Right renal pelvis (tissue), 4 donors: Measurements from ENCODE around the gene HS6ST3. TPM values are rescaled to one million over a fixed set of nuclear protein-coding genes. Genes with fewer than 3 reads are reported as not detected.
A peak's percentile ranks its signal among the peaks of the same experiment; 100 is the strongest.

Experiments used
- DNase-seq, 4 donors: peaks; one replicate each; pipeline ENCODE4 v3.0.0-alpha.2; 2013; ENCODE audit warnings: low read depth in 4 of 4, low spot score in 3 of 4, missing footprints in 1 of 4
- polyA plus RNA-seq, 4 donors: library from polyadenylated mRNA; unstranded; fragments of 120-200 nt; gene quantifications; one replicate each; pipeline ENCODE4 v1.2.1, GENCODE V29; 2013; ENCODE audit not compliant: insufficient read length in 4 of 4

The HS6ST3 gene
- polyA plus RNA-seq, 4 donors, result 2.9 to 4.4 (median 3.8) TPM

DNA sequence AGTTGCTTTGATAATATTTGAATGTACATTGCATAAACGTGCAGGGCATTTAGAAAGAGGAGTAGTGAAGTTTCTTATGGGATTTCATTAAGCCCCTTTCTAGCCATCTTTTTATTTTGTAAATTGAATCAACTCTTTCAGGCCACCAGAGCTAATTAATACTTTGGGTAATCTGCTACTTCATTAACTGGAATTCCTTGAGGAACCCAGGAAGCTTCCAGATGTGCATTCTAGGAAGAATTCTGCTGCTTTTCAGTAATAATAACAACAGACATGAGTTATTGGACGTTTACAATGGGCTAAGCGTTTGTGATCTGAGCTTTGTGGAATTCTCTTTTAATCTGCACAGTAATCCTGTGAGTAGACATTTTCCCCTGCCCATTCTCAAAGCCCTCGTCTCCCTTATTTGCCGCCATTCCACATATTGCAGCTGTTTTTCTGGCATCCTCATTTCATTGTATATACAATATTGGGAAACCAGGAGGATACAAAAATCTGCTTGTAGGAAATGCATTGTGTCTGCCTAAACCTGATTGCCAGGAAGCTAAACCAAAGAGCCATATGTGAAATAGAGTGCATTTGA, 103.9 kb downstream of the HS6ST3 start:
- no peak for DNase-seq

DNA sequence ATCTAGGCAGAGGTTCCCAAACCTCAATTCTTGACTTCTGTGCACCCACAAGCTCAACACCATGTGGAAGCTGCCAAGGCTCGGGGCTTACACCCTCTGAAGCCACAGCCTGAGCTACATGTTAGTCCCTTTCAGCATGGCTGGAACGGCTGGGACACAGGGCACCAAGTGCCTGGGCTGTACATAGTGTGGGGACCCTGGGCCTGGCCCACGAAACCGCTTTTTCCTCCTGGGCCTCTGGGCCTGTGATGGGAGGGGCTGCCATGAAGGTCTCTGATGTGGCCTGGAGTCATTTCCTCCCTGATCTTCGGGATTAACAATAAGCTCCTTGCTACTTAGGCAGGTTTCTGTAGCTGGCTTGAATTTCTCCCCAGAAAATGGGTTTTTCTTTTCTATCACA, 108.1 kb downstream of the HS6ST3 start:
- no peak for DNase-seq

DNA sequence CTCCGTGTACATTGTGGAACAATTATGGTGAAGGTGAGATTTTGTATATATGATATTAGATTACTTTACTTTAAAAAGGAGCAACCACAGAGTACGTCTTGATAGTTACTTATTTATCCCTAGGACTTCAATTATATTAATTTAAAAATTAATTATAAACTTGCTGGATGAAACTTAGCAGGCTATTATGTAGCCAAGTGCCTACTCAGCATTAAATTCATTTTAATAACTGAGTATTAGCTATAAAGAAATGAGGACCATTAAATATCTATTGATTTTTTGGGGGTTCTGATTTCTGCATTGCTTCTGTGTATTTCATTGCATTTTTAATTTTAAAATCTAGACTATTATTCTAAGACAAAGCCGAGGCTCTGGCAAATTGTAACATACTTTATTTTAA, 109.4 kb downstream of the HS6ST3 start:
- DNase-seq, result no peak

DNA sequence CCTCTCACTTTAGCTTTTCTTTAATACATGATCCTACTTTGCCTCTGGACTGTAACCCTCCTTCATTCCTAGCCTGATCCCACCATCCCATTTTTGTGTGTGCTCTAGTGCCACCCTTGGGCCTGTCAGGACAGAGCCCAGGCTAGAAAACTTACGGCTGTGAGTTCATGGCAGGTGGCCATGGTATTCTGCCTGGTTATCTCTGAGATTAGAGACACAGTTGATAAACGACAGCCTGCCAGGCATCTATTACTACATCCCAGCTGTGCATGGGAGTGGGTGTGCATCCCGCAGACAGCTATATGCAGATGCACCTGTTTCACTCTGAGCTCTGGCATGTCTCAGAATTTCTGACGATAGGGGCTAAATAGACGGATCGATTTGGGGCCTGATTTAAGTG, 110.9 kb downstream of the HS6ST3 start:
- no peak for DNase-seq

DNA sequence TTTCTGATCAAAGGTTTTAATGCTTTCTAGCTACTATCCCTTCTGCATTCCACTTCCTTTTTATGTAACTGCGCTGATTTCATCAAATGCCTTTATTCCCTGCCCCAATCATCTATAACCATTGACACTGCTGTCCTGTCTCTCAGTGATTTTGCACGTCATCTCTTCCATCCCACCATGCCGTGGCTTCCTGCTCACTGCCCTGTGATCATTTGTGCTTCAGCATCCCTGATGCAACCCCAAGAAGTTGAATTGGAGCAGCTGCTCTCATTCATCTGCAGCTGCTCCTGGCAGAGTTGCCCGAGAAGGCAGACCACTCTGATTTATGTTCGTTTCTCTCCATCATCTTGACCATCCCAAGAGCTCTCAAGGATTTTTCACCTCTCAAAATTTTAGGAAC, 112.4 kb downstream of the HS6ST3 start:
- DNase-seq, result no peak

DNA sequence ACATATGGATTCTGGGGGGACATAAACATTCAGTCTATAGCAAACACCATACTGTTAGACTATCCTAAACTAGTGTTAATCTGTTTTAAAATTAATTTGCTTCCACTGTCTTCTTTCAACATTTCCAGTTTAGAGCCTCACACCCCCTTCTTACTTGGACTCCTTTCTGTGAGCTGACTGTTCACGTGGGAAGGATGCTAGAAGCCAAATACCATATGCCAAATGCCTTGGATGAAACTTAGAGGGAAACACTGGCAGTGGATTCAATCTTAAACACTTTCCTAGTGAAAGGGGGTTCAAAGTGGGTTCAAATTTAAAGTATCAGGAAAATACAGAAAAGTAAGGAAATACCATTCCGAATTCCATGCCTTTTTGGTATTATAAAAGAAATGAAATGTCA, 113.6 kb downstream of the HS6ST3 start:
- DNase-seq, result no peak

DNA sequence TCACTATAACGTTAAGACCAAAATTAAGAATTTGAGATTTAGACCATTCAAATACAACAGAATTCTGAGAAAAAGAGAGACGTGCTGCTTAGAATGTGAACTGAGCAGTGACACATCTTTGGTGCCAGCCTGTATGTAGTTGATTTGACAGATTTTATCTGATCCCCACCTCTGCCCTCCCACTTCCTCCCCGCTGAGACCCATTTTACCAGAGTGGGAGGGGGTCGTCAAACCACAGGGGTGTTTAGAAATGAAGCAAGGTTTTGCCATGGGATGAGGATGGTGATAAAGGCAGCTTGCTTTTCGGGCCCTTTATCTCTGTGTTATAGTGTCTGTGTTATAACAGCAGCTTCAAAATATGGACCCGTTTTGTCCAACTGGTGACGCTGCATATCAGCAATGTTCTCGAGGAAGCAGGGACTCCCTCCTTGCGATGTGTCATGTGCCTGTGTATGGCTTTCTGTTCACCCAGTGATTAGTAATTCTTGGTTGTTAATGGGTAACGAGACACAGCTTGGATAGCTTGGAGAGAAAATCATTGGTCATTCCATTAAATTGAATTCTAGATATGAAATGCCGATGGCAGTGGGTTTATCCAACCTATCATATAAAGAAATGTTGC, 125.0 kb downstream of the HS6ST3 start:
- DNase-seq, result no peak

DNA sequence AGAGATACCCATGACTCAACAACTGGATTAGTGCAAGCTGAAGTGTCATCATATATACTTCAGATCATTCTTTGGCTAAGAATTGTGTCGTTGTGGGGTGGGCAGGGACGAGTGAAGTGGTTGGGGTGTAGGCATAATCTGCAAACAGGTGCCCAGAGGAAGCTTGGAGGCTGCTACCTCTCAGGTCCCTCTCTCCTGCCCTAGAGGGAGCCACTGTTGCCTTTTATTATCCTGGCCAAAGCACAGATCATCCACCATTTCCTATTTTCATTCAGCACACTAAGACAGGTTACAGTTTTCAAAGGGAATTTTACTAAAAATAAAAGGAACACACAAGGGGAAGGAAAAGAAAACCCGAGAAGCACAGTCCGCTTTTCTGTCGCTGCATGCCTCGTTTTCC, 126.6 kb downstream of the HS6ST3 start:
- no peak for DNase-seq

DNA sequence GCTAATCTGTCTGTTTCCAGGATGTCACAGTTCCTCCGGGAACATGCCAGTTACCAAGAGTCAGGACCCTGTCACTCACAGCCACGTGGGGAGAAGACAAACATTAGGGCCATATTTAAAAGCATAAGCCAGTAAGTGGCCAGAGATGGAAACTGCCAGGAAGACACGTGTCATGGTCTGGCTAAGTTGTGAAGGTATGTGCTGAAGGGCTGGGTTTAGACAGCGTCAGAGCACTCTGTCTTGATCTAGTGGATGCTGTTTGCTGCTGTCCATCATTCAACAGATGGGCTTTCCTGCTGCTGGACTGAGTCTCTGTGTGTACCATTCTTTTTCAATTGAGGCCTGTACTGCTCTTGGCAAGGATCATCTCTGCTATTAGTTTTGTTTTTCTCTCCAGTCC, 128.6 kb downstream of the HS6ST3 start:
- DNase-seq, result no peak

DNA sequence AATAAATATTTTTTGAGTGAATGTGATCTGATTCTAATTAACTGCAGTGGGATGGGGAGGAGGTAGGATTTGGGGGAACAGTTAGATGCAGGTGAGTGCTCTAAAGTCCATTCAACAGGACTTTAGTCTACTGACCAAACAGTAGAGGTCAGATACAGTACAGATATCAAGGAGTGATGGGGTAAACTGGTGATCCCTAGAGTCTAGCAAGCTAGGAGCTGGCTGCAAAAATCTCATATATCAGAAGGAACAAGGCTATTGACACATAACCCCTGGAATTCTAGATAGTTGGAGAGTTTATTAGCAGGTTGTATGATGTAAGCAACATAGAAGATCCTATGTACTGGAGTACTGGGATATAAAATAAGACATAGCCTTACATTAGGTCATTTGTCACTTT, 131.6 kb downstream of the HS6ST3 start:
- DNase-seq, result no peak

DNA sequence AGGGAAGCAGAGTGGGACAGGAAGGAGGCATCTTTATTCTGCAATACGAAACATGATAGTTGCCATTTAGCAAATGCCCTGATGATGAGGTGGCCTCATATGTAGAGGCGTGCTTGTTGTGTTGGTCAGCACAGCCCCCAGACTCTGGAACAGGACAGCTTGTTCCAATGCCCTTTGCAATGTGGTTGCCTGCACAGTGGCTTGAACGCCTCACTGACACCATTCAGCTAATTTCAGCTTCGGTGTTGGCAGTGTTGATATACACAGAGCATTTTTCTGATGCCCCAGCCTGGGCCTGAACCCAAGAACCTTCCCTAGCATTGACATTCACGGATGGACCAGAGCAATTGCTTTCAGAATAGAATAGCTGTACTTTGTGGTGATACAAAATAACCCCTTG, 133.3 kb downstream of the HS6ST3 start:
- no peak for DNase-seq

DNA sequence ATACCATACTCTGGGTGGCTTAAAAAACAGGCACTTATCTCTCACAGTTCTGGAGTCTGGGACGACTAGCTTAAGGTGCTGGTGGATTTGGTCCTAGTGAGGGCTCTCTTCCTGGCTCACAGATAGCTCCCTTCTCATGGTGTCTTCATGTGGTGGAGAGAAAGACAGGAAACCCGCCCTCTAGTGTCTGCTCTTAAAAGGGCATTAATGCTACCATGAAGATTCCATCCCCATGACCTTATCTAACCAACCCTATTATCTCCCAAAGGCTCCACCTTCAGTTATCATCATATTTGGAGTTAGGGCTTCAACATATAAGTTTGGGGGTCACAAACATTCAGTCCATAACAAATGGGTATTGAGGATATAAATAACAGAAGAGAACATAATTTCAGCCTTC, 139.4 kb downstream of the HS6ST3 start:
- DNase-seq, result peak in 1 of 4 donors; percentile 1

DNA sequence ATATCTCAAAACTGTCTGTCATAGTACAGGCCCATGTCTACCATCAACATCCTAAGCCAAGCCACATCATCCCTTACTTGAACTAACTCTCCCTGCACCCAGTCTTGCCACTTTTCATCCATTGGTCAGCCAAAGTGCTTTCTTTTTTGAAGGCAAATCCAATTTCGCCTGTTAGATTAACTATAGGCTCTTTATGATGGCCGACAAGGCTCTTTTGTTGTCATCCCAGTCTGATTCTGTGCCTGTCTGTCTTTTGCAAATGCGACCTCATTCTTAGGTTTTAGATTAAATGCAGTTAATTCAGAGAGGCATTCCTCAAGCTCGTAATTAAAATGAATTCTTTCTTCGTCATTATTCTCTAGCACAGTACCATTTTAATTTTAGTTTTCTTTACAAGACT, 148.3 kb downstream of the HS6ST3 start:
- no peak for DNase-seq

DNA sequence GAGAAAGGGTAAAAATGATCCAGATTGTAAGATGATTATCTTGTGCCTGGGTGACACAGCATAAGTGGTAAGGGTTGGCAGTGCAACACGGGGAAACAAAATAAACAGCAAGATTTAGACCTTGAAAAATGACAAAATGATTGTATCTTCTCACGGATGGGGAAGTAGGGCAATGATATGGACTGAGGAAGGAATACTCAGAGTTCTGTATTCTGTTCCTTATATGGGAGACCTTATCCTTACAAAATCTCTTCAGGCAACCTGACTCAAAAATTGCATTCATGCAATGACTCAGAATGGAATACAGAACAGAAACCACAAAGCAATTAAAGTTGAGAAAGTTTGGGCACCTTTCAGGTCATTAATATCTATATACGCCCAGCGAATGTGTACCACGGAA, 149.0 kb downstream of the HS6ST3 start:
- no peak for DNase-seq

DNA sequence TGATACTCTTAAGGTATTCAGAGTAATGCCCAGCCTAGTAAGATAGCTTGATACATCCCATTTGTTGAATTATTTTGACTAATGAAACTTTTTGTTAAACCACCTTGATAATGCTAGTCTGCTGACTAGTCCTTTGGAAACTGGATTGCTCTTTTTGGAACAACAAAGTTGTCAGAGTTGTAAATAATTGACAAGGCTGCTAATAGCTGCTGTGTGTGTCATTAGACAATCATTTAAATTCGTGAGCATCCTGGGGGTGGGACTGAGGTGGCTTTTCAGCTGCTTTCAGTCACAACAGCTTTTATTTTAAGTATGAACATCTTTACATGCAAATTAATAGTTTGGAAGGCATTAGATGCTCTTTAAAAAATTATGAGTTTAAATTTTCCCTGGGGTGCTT, 153.5 kb downstream of the HS6ST3 start:
- DNase-seq, result no peak

DNA sequence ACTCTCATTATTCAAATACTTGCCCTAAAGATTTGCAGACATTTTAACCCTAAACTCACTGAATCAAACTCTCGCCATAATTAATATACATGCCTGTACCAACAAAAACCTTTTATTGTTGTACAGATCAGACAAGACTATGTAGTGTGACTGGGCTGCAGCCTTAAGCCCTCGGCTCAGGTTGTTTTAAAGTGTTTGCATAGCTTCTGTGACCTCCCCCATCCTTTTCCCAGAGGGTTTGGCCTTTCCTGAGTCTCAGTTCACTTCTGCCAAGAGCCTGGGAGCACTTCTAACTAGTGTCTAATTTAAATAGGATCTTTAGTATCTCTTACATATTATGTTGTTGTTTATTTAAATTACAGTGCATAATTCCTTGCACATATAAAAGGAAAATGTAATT, 158.2 kb downstream of the HS6ST3 start:
- DNase-seq, result no peak

DNA sequence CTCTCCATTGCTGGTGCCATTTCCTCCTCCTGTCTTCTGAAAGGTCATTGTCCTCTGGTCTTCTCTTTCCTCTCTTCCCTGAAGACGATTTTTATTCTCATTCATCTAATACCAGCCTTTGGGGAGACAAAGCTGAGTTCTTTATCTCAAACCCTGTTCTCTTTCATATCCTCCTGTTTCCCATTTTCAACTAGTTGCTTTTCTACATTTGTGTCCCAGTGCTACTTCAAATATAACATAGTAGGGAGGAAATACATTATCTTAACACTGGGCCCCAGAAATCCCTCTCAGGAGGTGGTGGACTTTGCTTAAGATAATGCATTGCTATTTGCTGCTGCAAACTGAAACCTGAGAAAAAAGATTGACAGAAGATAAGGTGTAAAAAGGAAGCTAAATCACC, 159.1 kb downstream of the HS6ST3 start:
- DNase-seq, result no peak

DNA sequence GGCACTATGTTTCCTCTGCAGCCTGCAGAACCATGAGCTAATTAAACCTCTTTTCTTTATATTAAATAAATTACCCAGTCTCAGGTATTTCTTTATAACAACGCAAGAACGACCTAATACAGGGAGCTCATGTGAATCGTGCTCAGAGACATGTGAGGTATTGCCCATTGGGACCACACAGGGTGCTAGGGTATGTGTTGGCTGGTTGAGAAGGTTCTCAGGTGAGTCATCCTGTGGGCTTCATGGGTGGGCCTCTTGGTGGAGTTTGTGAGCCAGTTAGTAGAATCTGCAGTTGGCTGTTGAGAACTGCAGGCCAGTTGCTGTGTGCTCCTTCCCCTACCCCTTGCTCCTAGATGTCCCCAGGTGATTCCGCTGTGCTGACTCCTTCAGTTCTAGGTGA, 163.0 kb downstream of the HS6ST3 start:
- no peak for DNase-seq

DNA sequence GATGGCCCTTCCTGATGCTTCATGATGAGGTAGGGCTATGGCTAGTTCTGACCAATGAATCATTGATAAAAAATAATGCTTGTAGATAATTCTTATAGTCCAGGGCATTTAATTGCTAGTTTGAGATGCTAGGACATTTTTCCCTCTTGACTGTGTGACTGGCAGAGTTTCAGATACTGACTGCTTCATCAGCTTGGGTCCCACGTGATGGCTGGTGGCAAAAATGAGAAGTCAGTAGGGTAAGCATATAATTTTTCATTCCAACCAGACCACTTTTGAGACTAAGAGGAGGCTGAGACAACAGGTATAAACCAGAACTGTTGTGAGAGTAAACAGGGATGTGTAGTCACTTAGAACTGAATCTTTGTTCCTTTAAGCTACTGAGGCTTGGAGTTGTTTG, 183.3 kb downstream of the HS6ST3 start:
- no peak for DNase-seq

DNA sequence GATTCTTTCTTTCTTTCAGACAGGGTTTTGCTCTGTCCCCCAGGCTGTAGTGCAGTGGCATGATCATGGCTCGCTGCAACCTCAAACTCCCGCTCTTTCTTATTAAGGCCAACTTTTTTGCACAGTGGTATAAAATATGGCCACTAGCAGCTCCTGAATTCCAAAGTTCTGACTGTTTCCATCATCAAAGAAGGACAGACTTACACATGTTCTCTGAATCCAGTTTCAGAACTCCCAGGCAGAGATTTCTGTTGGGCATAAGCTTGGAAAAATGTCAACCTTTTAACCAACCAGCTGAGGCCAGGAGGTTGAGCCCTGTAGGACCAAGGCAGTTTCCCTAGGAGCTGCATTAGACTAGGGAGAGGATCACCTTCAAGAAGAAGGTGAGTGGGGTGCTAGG, 184.1 kb downstream of the HS6ST3 start:
- DNase-seq, result no peak

DNA sequence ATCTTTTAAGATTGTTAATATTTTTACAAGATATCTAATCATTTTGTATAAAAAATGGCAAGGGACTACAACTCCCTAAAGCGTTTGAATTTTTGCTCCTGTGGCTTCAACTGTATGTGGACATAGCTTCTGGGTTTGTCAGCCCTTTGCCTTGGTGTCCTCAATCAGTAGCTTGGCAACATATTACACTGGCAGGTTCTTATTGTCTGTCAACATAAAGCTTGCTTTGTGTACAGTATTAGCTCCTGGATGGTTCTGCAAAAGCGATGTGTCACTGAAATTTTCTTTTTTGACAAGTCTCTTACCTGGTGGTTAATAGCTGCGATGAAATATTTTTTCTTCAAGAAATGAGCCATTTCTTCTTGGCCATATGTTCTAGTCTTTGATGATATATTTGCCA, 190.0 kb downstream of the HS6ST3 start:
- DNase-seq, result no peak

DNA sequence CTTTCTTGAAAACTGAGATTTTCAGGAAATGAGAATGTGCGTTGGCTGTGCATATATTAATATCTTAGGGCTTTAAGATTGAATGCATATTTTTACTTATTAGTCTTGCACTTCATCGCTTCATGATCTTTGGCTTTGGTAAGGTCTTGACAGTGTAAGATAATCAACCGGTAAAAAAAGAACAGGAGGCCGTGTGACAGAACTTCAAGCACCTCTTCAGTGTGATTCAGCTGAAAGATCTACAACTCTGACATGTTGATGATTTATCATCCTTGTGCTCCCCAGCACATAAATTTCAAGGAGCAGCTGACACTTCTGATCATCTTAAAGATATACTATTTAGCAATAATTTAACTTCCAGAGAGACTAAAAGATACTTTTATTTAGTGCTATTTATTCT, 195.1 kb downstream of the HS6ST3 start:
- no peak for DNase-seq

DNA sequence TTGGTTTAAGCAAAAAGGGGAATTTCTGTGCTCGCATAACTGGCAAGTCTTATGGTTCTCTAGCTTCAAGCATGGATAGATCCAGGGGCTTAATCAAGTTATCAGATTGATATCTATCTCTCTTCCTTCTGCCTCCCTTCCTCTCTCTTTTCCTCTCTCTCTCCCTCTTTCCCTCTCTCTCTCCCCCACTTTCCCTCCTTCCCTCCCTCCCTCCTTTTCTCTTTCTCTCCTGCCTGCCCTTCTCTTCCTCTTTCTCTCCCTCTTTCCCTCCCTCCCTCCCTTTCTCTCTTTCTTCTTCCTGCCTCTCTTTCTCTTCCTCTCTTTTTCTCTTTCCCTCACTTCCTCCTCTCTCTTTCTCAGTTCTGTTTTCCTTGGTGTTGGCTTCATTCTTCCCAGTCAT, 195.8 kb downstream of the HS6ST3 start:
- DNase-seq, result no peak
